Endothelial cell of umbilical vein (primary cell): Measurements from ENCODE around the gene TIMM50. TPM values are rescaled to one million over a fixed set of nuclear protein-coding genes. Genes with fewer than 3 reads are reported as not detected.

ENCODE experiments used
- BruUV-seq: library from RNA; stranded (reverse); fragments of 400-500 nt; replicated peaks from 2 replicates; lab custom pipeline; 2021; lab: Mats Ljungman, UMichigan
- CTCF ChIA-PET: fragments of 300-600, 350-600 bp; sonication (Branson Sonifier 250); formaldehyde crosslinking; loops from one replicate; lab custom pipeline; 2021; ENCODE audit warnings: antibody characterized with exemption, inconsistent platforms; lab: Charles Lee
- POLR2A ChIA-PET: fragments of 300-600, 350-600 bp; sonication (Branson Sonifier 250); formaldehyde crosslinking; loops from one replicate; lab custom pipeline; 2021; ENCODE audit warnings: antibody characterized with exemption, inconsistent platforms; lab: Charles Lee
- DNase-seq: peaks from one replicate; pipeline ENCODE4 v3.0.0-alpha.2; 2011; ENCODE audit warnings: low read depth, low spot score
- FAIRE-seq: peaks from 2 replicates; lab custom pipeline; 2011; peaks lifted over from hg19 to GRCh38; lab: Jason Lieb, UNC
- H2AFZ ChIP-seq: 2 replicates; pipeline ENCODE4 v1.6.0; 2012; ENCODE audit warnings: low read depth, low read length, control low read depth, inconsistent platforms
- H3K27ac ChIP-seq: 2 replicates; pipeline ENCODE4 v1.5.1; 2011; ENCODE audit warnings: low read depth, mild to moderate bottlenecking, control low read depth, low read length, moderate library complexity; ENCODE audit not compliant: insufficient read depth
- H3K27me3 ChIP-seq, 2 experiments: 2 replicates each; pipeline versions ENCODE4 v1.6.0 to v1.6.1; 2011; ENCODE audit warnings: low read length in 2 of 2, mixed read lengths in 1 of 2; ENCODE audit not compliant: control insufficient read depth in 2 of 2, insufficient read depth in 2 of 2
- H3K36me3 ChIP-seq, 2 experiments: 2 replicates in 1 of 2; 3 replicates in 1 of 2; pipeline ENCODE4 v1.5.1; 2011; ENCODE audit warnings: low read length in 2 of 2, mild to moderate bottlenecking in 1 of 2, moderate library complexity in 1 of 2; ENCODE audit not compliant: control insufficient read depth in 2 of 2, insufficient read depth in 2 of 2; ENCODE audit errors: extremely low read depth in 1 of 2
- H3K4me1 ChIP-seq: 3 replicates; pipeline ENCODE4 v1.5.1; 2011; ENCODE audit warnings: mild to moderate bottlenecking, low read length; ENCODE audit not compliant: control insufficient read depth, insufficient read depth; ENCODE audit errors: extremely low read depth
- H3K4me2 ChIP-seq: 2 replicates; pipeline ENCODE4 v1.6.1; 2011; ENCODE audit warnings: low read length, control low read depth, mixed read lengths; ENCODE audit not compliant: insufficient read depth
- H3K4me3 ChIP-seq, 3 experiments: fragments of 200-600 bp in 1 of 3; sonication (generic), shearing (Covaris generic) in 1 of 3; replicated peaks in 1 of 3; 2 replicates each; pipeline ENCODE4 v1.5.1; 2011 to 2016; ENCODE audit warnings: control low read depth in 3 of 3, low read length in 3 of 3, mild to moderate bottlenecking in 2 of 3, inconsistent platforms in 1 of 3, low read depth in 1 of 3, moderate library complexity in 1 of 3; ENCODE audit not compliant: insufficient read depth in 1 of 3
- H3K79me2 ChIP-seq: 2 replicates; pipeline ENCODE4 v1.6.0; 2012; ENCODE audit warnings: low read length, inconsistent platforms; ENCODE audit not compliant: control insufficient read depth, insufficient read depth
- H3K9ac ChIP-seq: replicated peaks from 2 replicates; pipeline ENCODE3; 2011; ENCODE audit warnings: low read length, control low read depth; ENCODE audit not compliant: insufficient read depth; ENCODE audit errors: extremely low read depth
- H3K9me1 ChIP-seq: replicated peaks from 3 replicates; pipeline ENCODE4 v1.6.0; 2011; ENCODE audit warnings: mild to moderate bottlenecking, low read length; ENCODE audit not compliant: control insufficient read depth, insufficient read depth; ENCODE audit errors: extremely low read depth
- H3K9me3 ChIP-seq: replicated peaks from 2 replicates; pipeline ENCODE4 v1.5.1; 2012; ENCODE audit warnings: low read length, inconsistent platforms; ENCODE audit not compliant: control insufficient read depth, insufficient read depth
- H4K20me1 ChIP-seq: replicated peaks from 2 replicates; pipeline ENCODE3; 2011; ENCODE audit warnings: mild to moderate bottlenecking, low read length; ENCODE audit not compliant: control insufficient read depth, insufficient read depth; ENCODE audit errors: extremely low read depth
- EZH2 ChIP-seq: IDR thresholded peaks from 2 replicates; pipeline ENCODE4 v1.6.1; 2012; ENCODE audit warnings: borderline replicate concordance, low read depth, mild to moderate bottlenecking, moderate library complexity, low read length, inconsistent platforms; ENCODE audit not compliant: severe bottlenecking
- FOS ChIP-seq: IDR thresholded peaks from 2 replicates; pipeline ENCODE4 v1.6.1; 2011; ENCODE audit warnings: mild to moderate bottlenecking, low read length, moderate library complexity, borderline replicate concordance; ENCODE audit not compliant: insufficient read depth
- GATA2 ChIP-seq: IDR thresholded peaks from 2 replicates; pipeline ENCODE4 v1.7.0; 2011; ENCODE audit warnings: low read depth, mild to moderate bottlenecking, moderate library complexity, mixed read lengths, low read length; ENCODE audit not compliant: insufficient read length, insufficient read depth
- JUN ChIP-seq: IDR thresholded peaks from 2 replicates; pipeline ENCODE4 v1.6.1; 2011; ENCODE audit warnings: borderline replicate concordance, low read depth; ENCODE audit not compliant: insufficient read length, insufficient read depth
- MYC ChIP-seq: IDR thresholded peaks from one replicate; pipeline ENCODE4 v1.6.1; 2011; ENCODE audit warnings: mild to moderate bottlenecking, low read depth, low read length
- POLR2A ChIP-seq: IDR thresholded peaks from 2 replicates; pipeline ENCODE4 v1.6.1; 2012; ENCODE audit warnings: low read depth, mild to moderate bottlenecking, control low read depth, low read length
- POLR2AphosphoS5 ChIP-seq: IDR thresholded peaks from 2 replicates; pipeline ENCODE4 v1.6.1; 2012; ENCODE audit warnings: low read depth, mild to moderate bottlenecking, control low read depth, low read length, moderate library complexity; ENCODE audit not compliant: insufficient read depth
- dilution Hi-C: fragments of 300-500 bp; cut with MboI; formaldehyde crosslinking; loops from one replicate; pipeline ENCODE4 v1.15.0; 2019; ENCODE audit warnings: low sequenced_read_pairs; ENCODE audit not compliant: extremely low pct_ligation_motif_present
- intact Hi-C: fragments of 100-400 bp; cut with micrococcal nuclease; formaldehyde crosslinking; loops from one replicate; pipeline ENCODE4 v1.10.0; 2022
- polyA plus RNA-seq, 4 experiments: library from polyadenylated mRNA; depleted of rRNA in 3 of 4; stranded (reverse) in 3 of 4; unstranded in 1 of 4; fragments of >200 nt; gene quantifications; 2 replicates each; pipeline versions ENCODE4 v1.2.1 to v1.2.3, GENCODE V29; 2011 to 2012; ENCODE audit warnings: missing spikeins in 1 of 4
- total RNA-seq: library from RNA; stranded (reverse); gene quantifications from 2 replicates; pipeline ENCODE4 v1.2.3, GENCODE V29; 2021
- TF ChIP-seq, protein P1 (sequence below): IDR thresholded peaks from 2 replicates; pipeline ENCODE4 v1.6.1; 2011; ENCODE audit not compliant: insufficient read depth, insufficient read length
- TF ChIP-seq, protein P2 (sequence below), 2 donors: IDR thresholded peaks; 1 replicate in 1 of 2; 2 replicates in 1 of 2; pipeline ENCODE4 v1.5.1; 2011; ENCODE audit warnings: low read length in 2 of 2, mild to moderate bottlenecking in 2 of 2, moderate library complexity in 2 of 2, control low read depth in 1 of 2, inconsistent platforms in 1 of 2, low read depth in 1 of 2; ENCODE audit not compliant: insufficient read depth in 1 of 2; ENCODE audit errors: extremely low read depth in 1 of 2

Gene TIMM50
- total and polyA plus RNA-seq, 2 donors (not counting 3 experiments of a cell fraction or from before 2014, with no cell fraction given), result 85.7 to 118 TPM

DNA sequence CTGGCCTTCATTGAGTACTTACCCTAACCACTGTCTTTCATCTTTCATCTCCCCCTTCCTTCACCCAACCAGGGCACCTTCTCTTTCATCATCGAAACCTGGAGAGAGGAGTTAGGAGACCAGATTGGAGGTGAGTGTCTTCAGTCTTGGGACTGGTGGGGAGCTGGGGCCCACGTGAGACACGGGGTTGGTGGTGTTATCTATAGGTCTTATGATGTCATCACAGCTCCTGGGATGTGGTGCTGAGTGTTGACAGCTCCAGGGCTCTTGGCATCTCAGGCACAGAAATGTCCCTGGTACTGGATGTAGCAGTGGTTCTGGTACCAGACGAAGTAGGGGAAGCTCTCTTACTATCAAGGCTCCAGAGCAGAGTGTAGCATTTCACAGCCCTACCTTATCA lies 19.9 kb downstream of the TIMM50 start:
- no peak for TF ChIP-seq JUN
- TF ChIP-seq, protein P1, sequence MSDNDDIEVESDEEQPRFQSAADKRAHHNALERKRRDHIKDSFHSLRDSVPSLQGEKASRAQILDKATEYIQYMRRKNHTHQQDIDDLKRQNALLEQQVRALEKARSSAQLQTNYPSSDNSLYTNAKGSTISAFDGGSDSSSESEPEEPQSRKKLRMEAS, result no peak
- TF ChIP-seq POLR2A, result no peak
- no peak for TF ChIP-seq GATA2
- TF ChIP-seq POLR2AphosphoS5, result no peak
- TF ChIP-seq, protein P2, sequence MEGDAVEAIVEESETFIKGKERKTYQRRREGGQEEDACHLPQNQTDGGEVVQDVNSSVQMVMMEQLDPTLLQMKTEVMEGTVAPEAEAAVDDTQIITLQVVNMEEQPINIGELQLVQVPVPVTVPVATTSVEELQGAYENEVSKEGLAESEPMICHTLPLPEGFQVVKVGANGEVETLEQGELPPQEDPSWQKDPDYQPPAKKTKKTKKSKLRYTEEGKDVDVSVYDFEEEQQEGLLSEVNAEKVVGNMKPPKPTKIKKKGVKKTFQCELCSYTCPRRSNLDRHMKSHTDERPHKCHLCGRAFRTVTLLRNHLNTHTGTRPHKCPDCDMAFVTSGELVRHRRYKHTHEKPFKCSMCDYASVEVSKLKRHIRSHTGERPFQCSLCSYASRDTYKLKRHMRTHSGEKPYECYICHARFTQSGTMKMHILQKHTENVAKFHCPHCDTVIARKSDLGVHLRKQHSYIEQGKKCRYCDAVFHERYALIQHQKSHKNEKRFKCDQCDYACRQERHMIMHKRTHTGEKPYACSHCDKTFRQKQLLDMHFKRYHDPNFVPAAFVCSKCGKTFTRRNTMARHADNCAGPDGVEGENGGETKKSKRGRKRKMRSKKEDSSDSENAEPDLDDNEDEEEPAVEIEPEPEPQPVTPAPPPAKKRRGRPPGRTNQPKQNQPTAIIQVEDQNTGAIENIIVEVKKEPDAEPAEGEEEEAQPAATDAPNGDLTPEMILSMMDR (IDR thresholded peaks at IDR 0.05; ENCODE audit: extremely low read depth in 1 of 2, insufficient read depth in 1 of 2, low read depth in 1 of 2, low read length in 2 of 2), result no peak
- TF ChIP-seq EZH2, result no peak
- TF ChIP-seq FOS, result no peak
- no peak for TF ChIP-seq MYC
- Histone ChIP-seq H2AFZ (no peak overlapping the region), H3K9me1 (no peaks in the 10 kb centered on the region), H3K4me1 (peaks cover 9% of the 10 kb centered on the region), H3K9ac (no peak overlapping the region), H3K36me3 (no peaks in the 10 kb centered on the region), H4K20me1 (no peaks in the 10 kb centered on the region), H3K9me3 (no peaks in the 10 kb centered on the region), H3K4me3 (no peak overlapping the region), H3K4me2 (no peak overlapping the region), H3K27me3 (peaks cover 25 to 27% of the 10 kb centered on the region in 2 experiments), H3K79me2 (no peaks in the 10 kb centered on the region), H3K27ac (no peak overlapping the region)
- dilution Hi-C loops, result no loop called here
- ChIA-PET POLR2A (interaction anchor here (0.7 kb wide), 1 partner anchor 10 kb away, joined by 8 read pairs; no protein-coding TSS in a partner anchor), CTCF (interaction anchor here (0.7 to 1.1 kb wide), 2 partner anchors 26 to 172 kb away, joined by 3 to 7 read pairs; no protein-coding TSS in a partner anchor)
- no TSS peak for BruUV-seq
- no peak for DNase-seq
- no peak for FAIRE-seq
- intact Hi-C loops, result no loop called here
